Subcutaneous abdominal adipose tissue (tissue), 5 donors: ENCODE results near the gene NR5A1.

Source experiments
- H3K27ac ChIP-seq: one replicate; pipeline ENCODE4 v1.7.0; 2013; ENCODE audit warnings: low read depth, mild to moderate bottlenecking, inconsistent platforms, low read length, moderate library complexity
- H3K27me3 ChIP-seq, 5 donors: one replicate each; pipeline ENCODE4 v1.7.0; 2013; ENCODE audit warnings: low read length in 5 of 5, inconsistent platforms in 1 of 5; ENCODE audit not compliant: control insufficient read depth in 5 of 5, insufficient read depth in 4 of 5
- H3K36me3 ChIP-seq, 5 donors: one replicate each; pipeline ENCODE4 v1.7.0; 2013; ENCODE audit warnings: low read length in 5 of 5; ENCODE audit not compliant: control insufficient read depth in 5 of 5, insufficient read depth in 5 of 5
- H3K4me1 ChIP-seq, 5 donors: one replicate each; pipeline ENCODE4 v1.7.0; 2013; ENCODE audit warnings: low read length in 5 of 5, mild to moderate bottlenecking in 3 of 5, moderate library complexity in 1 of 5; ENCODE audit not compliant: control insufficient read depth in 5 of 5, insufficient read depth in 5 of 5
- H3K4me3 ChIP-seq, 5 donors: one replicate each; pipeline ENCODE4 v1.7.0; 2013; ENCODE audit warnings: low read length in 5 of 5, low read depth in 1 of 5
- H3K9ac ChIP-seq, 5 donors: one replicate each; pipeline ENCODE4 v1.7.0; 2013; ENCODE audit warnings: low read length in 5 of 5, mild to moderate bottlenecking in 4 of 5, moderate library complexity in 3 of 5
- H3K9me3 ChIP-seq, 5 donors: one replicate each; pipeline ENCODE4 v1.7.0; 2013; ENCODE audit warnings: low read length in 5 of 5; ENCODE audit not compliant: control insufficient read depth in 5 of 5
- donor health status: healthy.
- donor health status: healthy.
- donor health status: healthy.
- donor health status: healthy.
- donor health status: healthy.

NR5A1 gene

GRCh38 chr9:124468061-124468740 lies 39.0 kb downstream of the NR5A1 start:
- Histone ChIP-seq H3K27ac (no peak overlapping the region), H3K9ac (no peak overlapping the region), H3K4me1 (no peaks in the 10 kb centered on the region), H3K27me3 (peaks cover 8 to 21% (median 14%) of the 10 kb centered on the region in 5 donors), H3K4me3 (no peak overlapping the region), H3K36me3 (no peaks in the 10 kb centered on the region), H3K9me3 (peaks cover 0 to 3% (median 0%) of the 10 kb centered on the region in 5 donors)

GRCh38 chr9:124467410-124468060 lies 39.7 kb downstream of the NR5A1 start:
- Histone ChIP-seq H3K27ac (no peak overlapping the region), H3K9me3 (peaks cover 0 to 6% (median 0%) of the 10 kb centered on the region in 5 donors), H3K27me3 (peaks cover 6 to 21% (median 13%) of the 10 kb centered on the region in 5 donors), H3K4me1 (no peaks in the 10 kb centered on the region), H3K4me3 (no peak overlapping the region), H3K36me3 (no peaks in the 10 kb centered on the region), H3K9ac (no peak overlapping the region)

GRCh38 chr9:124465736-124466135 lies 41.5 kb downstream of the NR5A1 start:
- no peak overlapping the region for H3K27ac ChIP-seq
- no peaks in the 10 kb centered on the region for H3K36me3 ChIP-seq
- no peak overlapping the region for H3K9ac ChIP-seq
- no peaks in the 10 kb centered on the region for H3K4me1 ChIP-seq
- no peak overlapping the region for H3K4me3 ChIP-seq
- peaks cover 0 to 6% (median 0%) of the 10 kb centered on the region in 5 donors for H3K9me3 ChIP-seq
- H3K27me3 ChIP-seq: peaks cover 2 to 13% (median 8%) of the 10 kb centered on the region in 5 donors

- peaks cover 0 to 5% (median 4%) of the 10 kb centered on the region in 5 donors for H3K27me3 ChIP-seq
- no peak overlapping the region for H3K27ac ChIP-seq
- no peaks in the 10 kb centered on the region for H3K4me1 ChIP-seq
- H3K36me3 ChIP-seq: no peaks in the 10 kb centered on the region
- H3K4me3 ChIP-seq: no peak overlapping the region
- peaks cover 0 to 6% (median 0%) of the 10 kb centered on the region in 5 donors for H3K9me3 ChIP-seq
- no peak overlapping the region for H3K9ac ChIP-seq
These were observed 44.5 kb downstream of the NR5A1 start for GRCh38 chr9:124462739-124463138.

- Histone ChIP-seq H3K36me3 (no peaks in the 10 kb centered on the region), H3K27me3 (peaks cover 3 to 10% (median 5%) of the 10 kb centered on the region in 5 donors), H3K9me3 (peaks cover 0 to 6% (median 0%) of the 10 kb centered on the region in 5 donors), H3K9ac (no peak overlapping the region), H3K4me3 (no peak overlapping the region), H3K4me1 (peaks cover 0 to under 1% (median under 1%) of the 10 kb centered on the region in 5 donors), H3K27ac (no peak overlapping the region)
These were observed 48.8 kb downstream of the NR5A1 start for GRCh38 chr9:124458441-124458840.

GRCh38 chr9:124457887-124458431 lies 49.2 kb downstream of the NR5A1 start:
- no peak overlapping the region for H3K4me3 ChIP-seq
- peaks cover 0 to 3% (median 0%) of the 10 kb centered on the region in 5 donors for H3K9me3 ChIP-seq
- peaks cover 0 to 5% (median 3%) of the 10 kb centered on the region in 5 donors for H3K4me1 ChIP-seq
- H3K9ac ChIP-seq: no peak overlapping the region
- H3K36me3 ChIP-seq: no peaks in the 10 kb centered on the region
- no peak overlapping the region for H3K27ac ChIP-seq
- peaks cover 4 to 15% (median 10%) of the 10 kb centered on the region in 5 donors for H3K27me3 ChIP-seq

- Histone ChIP-seq H3K36me3 (no peaks in the 10 kb centered on the region), H3K9me3 (peaks cover 0 to 3% (median 0%) of the 10 kb centered on the region in 5 donors), H3K27ac (no peak overlapping the region), H3K27me3 (peaks cover 10 to 22% (median 17%) of the 10 kb centered on the region in 5 donors), H3K9ac (no peak overlapping the region), H3K4me3 (no peak overlapping the region), H3K4me1 (peaks cover 0 to 7% (median 3%) of the 10 kb centered on the region in 5 donors)
These were observed 49.9 kb downstream of the NR5A1 start for GRCh38 chr9:124457079-124457886.

- no peak overlapping the region for H3K27ac ChIP-seq
- no peak overlapping the region for H3K4me3 ChIP-seq
- H3K9me3 ChIP-seq: peaks cover 0 to 3% (median 0%) of the 10 kb centered on the region in 5 donors
- peaks cover 0 to 7% (median 3%) of the 10 kb centered on the region in 5 donors for H3K4me1 ChIP-seq
- no peaks in the 10 kb centered on the region for H3K36me3 ChIP-seq
- no peak overlapping the region for H3K9ac ChIP-seq
- H3K27me3 ChIP-seq: peaks cover 15 to 27% (median 23%) of the 10 kb centered on the region in 5 donors
These were observed 50.7 kb downstream of the NR5A1 start for GRCh38 chr9:124456341-124457078.

GRCh38 chr9:124455820-124456219 lies 51.4 kb downstream of the NR5A1 start:
- H3K27ac ChIP-seq: no peak overlapping the region
- H3K4me1 ChIP-seq: peaks cover 0 to 7% (median 3%) of the 10 kb centered on the region in 5 donors
- no peaks in the 10 kb centered on the region for H3K36me3 ChIP-seq
- no peak overlapping the region for H3K9ac ChIP-seq
- peaks cover 0 to 3% (median 0%) of the 10 kb centered on the region in 5 donors for H3K9me3 ChIP-seq
- H3K4me3 ChIP-seq: no peak overlapping the region
- H3K27me3 ChIP-seq: peaks cover 22 to 34% (median 29%) of the 10 kb centered on the region in 5 donors
